Body of pancreas (tissue), 4 donors: ENCODE results near the gene AGTR1. TPM values are rescaled to one million over a fixed set of nuclear protein-coding genes. Genes with fewer than 3 reads are reported as not detected.

Experiments
- ATAC-seq: fragments of 150-250 bp; one replicate; pipeline ENCODE4 v1.9.1; 2016
- DNase-seq, 4 donors: peaks; one replicate each; pipeline ENCODE4 v3.0.0-alpha.2; 2019
- H3K27ac ChIP-seq, 4 donors: fragments of 200-600 bp; sonication (generic); 1 replicate in 3 of 4; 2 replicates in 1 of 4; pipeline versions ENCODE4 v1.5.1 to v1.6.1; 2016 to 2019; ENCODE audit warnings: mild to moderate bottlenecking in 1 of 4, mixed read lengths in 1 of 4, moderate library complexity in 1 of 4
- H3K27me3 ChIP-seq, 2 donors: fragments of 200-600 bp; sonication (generic); one replicate each; pipeline ENCODE4 v1.6.0; 2016; ENCODE audit warnings: mild to moderate bottlenecking in 1 of 2
- H3K36me3 ChIP-seq, 2 donors: fragments of 200-600 bp; sonication (generic); replicated peaks in 1 of 2; 2 replicates each; pipeline ENCODE4 v1.5.1; 2016; ENCODE audit warnings: low read depth in 2 of 2; ENCODE audit not compliant: insufficient read depth in 1 of 2
- H3K4me1 ChIP-seq: fragments of 200-600 bp; sonication (generic); one replicate; pipeline ENCODE4 v1.6.0; 2016
- H3K4me3 ChIP-seq, 2 donors: fragments of 200-600 bp; sonication (generic); 1 replicate in 1 of 2; 2 replicates in 1 of 2; pipeline ENCODE4 v1.5.1; 2016 to 2019
- H3K9me3 ChIP-seq, 3 donors: fragments of 200-600 bp; sonication (generic); 1 replicate in 2 of 3; 2 replicates in 1 of 3; pipeline ENCODE4 v1.5.1; 2016
- CTCF ChIP-seq, 7 experiments: fragments of 450-650 bp in 4 of 7; fragments of 200-600 bp in 3 of 7; sonication (generic) in 3 of 7; IDR thresholded peaks; one replicate each; pipeline ENCODE4 v1.5.1; 2016 to 2019; ENCODE audit warnings: antibody characterized with exemption in 7 of 7
- POLR2A ChIP-seq, 3 donors: fragments of 450-650 bp; IDR thresholded peaks; one replicate each; pipeline ENCODE4 v1.6.1; 2016; ENCODE audit warnings: antibody characterized with exemption in 3 of 3, mild to moderate bottlenecking in 2 of 3
- WGBS, 2 donors: methylation state at CpG; one replicate each; pipeline ENCODE4 v1.1.5; 2017; 5-methylcytosine and 5-hydroxymethylcytosine counted together
- intact Hi-C: fragments of 100-400 bp; cut with DNase I; formaldehyde crosslinking; loops from one replicate; pipeline ENCODE4 v1.15.1; 2023
- total RNA-seq, 2 donors: library from RNA; depleted of rRNA; stranded (reverse); fragments of >200 nt; gene quantifications; one replicate each; pipeline ENCODE4 v1.1.0, GENCODE V29; 2016

The AGTR1 gene
- total RNA-seq, 2 donors from 2014 or later, result 4.4 to 11.2 TPM

GRCh38 chr3:148789146-148789545 is 91.4 kb downstream of the AGTR1 start:
- H3K4me1 ChIP-seq, result peaks cover 7% of the 10 kb centered on the region
- intact Hi-C loops, result no loop called here
- 35 to 50% methylated on average over 6 of the region's 6 CpGs for WGBS, 2 donors
- TF ChIP-seq POLR2A (IDR thresholded peaks at IDR 0.05) (no peak), CTCF (IDR thresholded peaks at IDR 0.05) (no peak)
- H3K9me3 ChIP-seq, result no peaks in the 10 kb centered on the region
- no peak overlapping the region for H3K27ac ChIP-seq
- no peaks in the 10 kb centered on the region for H3K36me3 ChIP-seq
- H3K27me3 ChIP-seq, result no peaks in the 10 kb centered on the region
- ATAC-seq (no peak), DNase-seq (peak in 1 of 4 donors; percentile 9)
- H3K4me3 ChIP-seq, result no peak overlapping the region

GRCh38 chr3:148789906-148790305 is 92.2 kb downstream of the AGTR1 start:
- DNase-seq (no peak), ATAC-seq (no peak)
- no peaks in the 10 kb centered on the region for H3K27me3 ChIP-seq
- no peak overlapping the region for H3K27ac ChIP-seq
- no peak overlapping the region for H3K4me3 ChIP-seq
- TF ChIP-seq POLR2A (IDR thresholded peaks at IDR 0.05), result no peak
- no peak for TF ChIP-seq CTCF (IDR thresholded peaks at IDR 0.05)
- no peaks in the 10 kb centered on the region for H3K36me3 ChIP-seq
- WGBS, 2 donors, result 82 to 87% methylated on average over 2 of the region's 2 CpGs
- no peaks in the 10 kb centered on the region for H3K9me3 ChIP-seq
- peaks cover 7% of the 10 kb centered on the region for H3K4me1 ChIP-seq
- intact Hi-C loops, result no loop called here

GRCh38 chr3:148790370-148790769 is 92.7 kb downstream of the AGTR1 start:
- intact Hi-C loops, result no loop called here
- ATAC-seq (no peak), DNase-seq (no peak)
- Histone ChIP-seq H3K9me3 (no peaks in the 10 kb centered on the region), H3K27me3 (no peaks in the 10 kb centered on the region), H3K4me3 (no peak overlapping the region), H3K27ac (no peak overlapping the region), H3K4me1 (peaks cover 7% of the 10 kb centered on the region), H3K36me3 (no peaks in the 10 kb centered on the region)
- TF ChIP-seq POLR2A (IDR thresholded peaks at IDR 0.05) (no peak), CTCF (IDR thresholded peaks at IDR 0.05) (no peak)
- 78 to 89% methylated on average over 2 of the region's 2 CpGs for WGBS, 2 donors

DNA sequence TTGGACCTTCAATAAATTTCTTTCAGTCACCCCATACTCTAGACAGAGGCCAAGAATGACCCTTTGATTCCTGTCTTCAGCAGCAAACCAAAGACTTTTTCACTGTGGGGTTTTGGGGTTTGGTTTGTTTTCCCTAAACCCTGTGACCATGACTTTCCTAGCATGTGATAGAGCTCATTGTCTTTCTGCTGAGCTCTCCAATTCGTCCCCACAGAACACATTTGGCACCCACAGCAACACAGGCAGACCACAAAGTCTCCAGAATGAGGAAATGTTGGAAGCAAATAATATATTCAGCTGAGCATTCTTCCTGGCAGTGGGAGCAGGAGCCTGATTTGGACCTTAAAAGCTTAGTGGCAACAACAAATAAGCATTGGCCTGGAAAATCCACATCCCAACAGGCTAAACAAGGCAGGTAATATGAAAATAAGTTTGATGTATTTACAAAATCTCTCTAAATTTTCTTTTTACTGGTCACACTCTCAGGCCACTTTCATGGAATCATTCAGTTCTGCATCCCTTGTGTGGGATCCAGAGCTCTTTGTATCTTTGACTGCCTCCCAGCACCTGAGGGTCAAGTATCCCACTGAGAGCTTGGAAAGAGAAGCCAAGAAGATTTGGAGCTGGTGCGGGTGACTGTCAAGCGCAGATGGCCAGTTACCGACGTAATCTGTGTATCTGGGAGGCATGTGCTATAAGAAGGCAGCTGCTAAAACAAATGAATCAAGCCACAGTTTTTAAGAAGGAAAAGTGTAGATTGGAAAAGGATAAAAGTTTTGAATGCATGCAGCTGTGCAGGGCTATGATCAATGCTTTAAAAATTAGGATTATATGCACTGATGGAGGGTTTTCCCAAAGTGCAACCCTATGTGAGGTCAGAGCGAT is 93.4 kb downstream of the AGTR1 start:
- TF ChIP-seq POLR2A (IDR thresholded peaks at IDR 0.05), result no peak
- TF ChIP-seq CTCF (IDR thresholded peaks at IDR 0.05), result no peak
- peak in 2 of 4 donors; percentile 14 to 22 for DNase-seq
- Histone ChIP-seq H3K4me3 (no peak overlapping the region), H3K27me3 (no peaks in the 10 kb centered on the region), H3K4me1 (peaks cover 7% of the 10 kb centered on the region), H3K36me3 (no peaks in the 10 kb centered on the region), H3K27ac (no peak overlapping the region), H3K9me3 (no peaks in the 10 kb centered on the region)
- intact Hi-C loops, result no loop called here
- peak; percentile 30 for ATAC-seq
- WGBS, 2 donors, result 47 to 48% methylated on average over 6 of the region's 6 CpGs

DNA sequence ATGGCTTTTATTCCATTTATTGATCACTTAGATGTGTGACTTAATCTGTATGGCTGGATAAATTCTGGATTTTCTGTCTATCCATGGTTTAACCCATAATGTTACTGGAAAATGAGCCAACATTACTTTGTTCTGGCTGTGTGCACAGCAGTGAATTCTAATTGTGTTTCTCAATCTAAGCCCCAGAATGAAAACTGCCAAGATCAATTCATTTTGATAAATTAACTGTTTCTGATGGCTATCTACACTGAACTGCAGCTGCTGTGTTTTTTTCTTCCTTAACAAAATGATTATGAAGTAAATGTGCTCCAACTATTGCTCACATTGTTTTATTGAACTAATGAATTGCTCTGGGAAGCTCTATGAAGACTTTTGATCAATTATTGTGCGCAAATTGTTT is 94.2 kb downstream of the AGTR1 start:
- Histone ChIP-seq H3K36me3 (no peaks in the 10 kb centered on the region), H3K27me3 (no peaks in the 10 kb centered on the region), H3K9me3 (no peaks in the 10 kb centered on the region), H3K4me3 (no peak overlapping the region), H3K27ac (no peak overlapping the region), H3K4me1 (peaks cover 7% of the 10 kb centered on the region)
- TF ChIP-seq POLR2A (IDR thresholded peaks at IDR 0.05) (no peak), CTCF (IDR thresholded peaks at IDR 0.05) (no peak)
- no peak for ATAC-seq
- intact Hi-C loops, result no loop called here
- no peak for DNase-seq
- 97 to 100% methylated on average over 1 of the region's 1 CpG for WGBS, 2 donors
